HEK293 (cell line): ENCODE data around the gene PCDHB1.
"Not testable (repeated sequence)": the region's sequence is repeated elsewhere in the genome, so short reads cannot be mapped to it uniquely, and the experiment has no call there.

Experiments used
- BCL11A ChIP-seq: fragments of 450-650 bp; formaldehyde crosslinking; IDR thresholded peaks from 2 replicates; pipeline ENCODE4 v1.5.1; 2016; ENCODE audit warnings: low read depth, missing biosample characterization, missing genetic modification characterization
- CTCF ChIP-seq: fragments of 450-650 bp; formaldehyde crosslinking; IDR thresholded peaks from 2 replicates; pipeline ENCODE4 v1.5.1; 2016; ENCODE audit warnings: missing biosample characterization, missing genetic modification characterization
- PATZ1 ChIP-seq: fragments of 450-650 bp; formaldehyde crosslinking; IDR thresholded peaks from 2 replicates; pipeline ENCODE4 v1.5.1; 2016; ENCODE audit warnings: missing biosample characterization, missing genetic modification characterization
- PRDM6 ChIP-seq: fragments of 450-650 bp; formaldehyde crosslinking; IDR thresholded peaks from 2 replicates; pipeline ENCODE4 v1.5.1; 2017; ENCODE audit warnings: missing biosample characterization, missing genetic modification characterization
- ZBTB10 ChIP-seq: fragments of 450-650 bp; formaldehyde crosslinking; IDR thresholded peaks from 2 replicates; pipeline ENCODE4 v1.5.1; 2016; ENCODE audit warnings: missing biosample characterization, missing genetic modification characterization
- ZBTB7A ChIP-seq: fragments of 450-650 bp; formaldehyde crosslinking; IDR thresholded peaks from 2 replicates; pipeline ENCODE4 v1.5.1; 2016; ENCODE audit warnings: low read depth, missing biosample characterization, missing genetic modification characterization
- ZNF266 ChIP-seq: fragments of 450-650 bp; formaldehyde crosslinking; IDR thresholded peaks from 2 replicates; pipeline ENCODE4 v1.5.1; 2016; ENCODE audit warnings: missing biosample characterization, missing genetic modification characterization, low read depth
- ZNF280C ChIP-seq: fragments of 450-650 bp; formaldehyde crosslinking; IDR thresholded peaks from 2 replicates; pipeline ENCODE4 v1.5.1; 2016; ENCODE audit warnings: missing biosample characterization, missing genetic modification characterization
- ZNF302 ChIP-seq: fragments of 450-650 bp; formaldehyde crosslinking; IDR thresholded peaks from 2 replicates; pipeline ENCODE4 v1.5.1; 2016; ENCODE audit warnings: missing biosample characterization, missing genetic modification characterization, low read depth
- ZSCAN4 ChIP-seq: fragments of 450-650 bp; formaldehyde crosslinking; IDR thresholded peaks from 2 replicates; pipeline ENCODE4 v1.5.1; 2017; ENCODE audit warnings: missing biosample characterization, missing genetic modification characterization

GRCh38 chr5:141096586-141096985 lies 45.4 kb downstream of the PCDHB1 start:
- TF ChIP-seq CTCF (tag by site-specific recombination); PRDM6; ZSCAN4 (tag by site-specific recombination); PATZ1 (tag by site-specific recombination); ZNF266; ZNF302 (tag by site-specific recombination); ZBTB10 (tag by site-specific recombination); ZNF280C; ZBTB7A; BCL11A (tag by site-specific recombination): not testable (repeated sequence)
